Type B pancreatic cell (in vitro differentiated cells): ENCODE data around the gene OBSL1. TPM values are rescaled to one million over a fixed set of nuclear protein-coding genes. Genes with fewer than 3 reads are reported as not detected.
A peak's percentile ranks its signal among the peaks of the same experiment; 100 is the strongest.

Experiments used
- DNase-seq: peaks from one replicate; pipeline ENCODE4 v3.0.0; 2021; ENCODE audit warnings: mixed read lengths; ENCODE audit not compliant: unreplicated experiment; ENCODE audit errors: extremely low spot score
- H3K27ac Mint-ChIP-seq: 2 replicates; pipeline ENCODE4 v1.8.0; 2021; ENCODE audit warnings: mild to moderate bottlenecking, mixed read lengths
- H3K27me3 Mint-ChIP-seq: 2 replicates; pipeline ENCODE4 v1.8.0; 2021; ENCODE audit warnings: mixed read lengths
- H3K36me3 Mint-ChIP-seq: 2 replicates; pipeline ENCODE4 v1.8.0; 2021; ENCODE audit warnings: mixed read lengths
- H3K4me1 Mint-ChIP-seq: one replicate; pipeline ENCODE4 v1.8.0; 2021; ENCODE audit warnings: mixed read lengths; ENCODE audit not compliant: unreplicated experiment
- H3K4me3 Mint-ChIP-seq: 2 replicates; pipeline ENCODE4 v1.8.0; 2021; ENCODE audit warnings: mild to moderate bottlenecking, mixed read lengths
- H3K9me3 Mint-ChIP-seq: 2 replicates; pipeline ENCODE4 v1.8.0; 2021; ENCODE audit warnings: mixed read lengths
- total RNA-seq: library from RNA; stranded (reverse); gene quantifications from 2 replicates; pipeline ENCODE4 v1.2.1, GENCODE V29; 2021; ENCODE audit warnings: low replicate concordance
- TF ChIP-seq, protein P1 (sequence below): fragments of 200-600 bp; sonication (generic); conservative IDR thresholded peaks from 2 replicates; pipeline ENCODE4 v1.5.0; 2021; ENCODE audit warnings: antibody characterized with exemption, mild to moderate bottlenecking

The OBSL1 gene
- total RNA-seq, 1 donor from 2014 or later = 197 TPM

DNA sequence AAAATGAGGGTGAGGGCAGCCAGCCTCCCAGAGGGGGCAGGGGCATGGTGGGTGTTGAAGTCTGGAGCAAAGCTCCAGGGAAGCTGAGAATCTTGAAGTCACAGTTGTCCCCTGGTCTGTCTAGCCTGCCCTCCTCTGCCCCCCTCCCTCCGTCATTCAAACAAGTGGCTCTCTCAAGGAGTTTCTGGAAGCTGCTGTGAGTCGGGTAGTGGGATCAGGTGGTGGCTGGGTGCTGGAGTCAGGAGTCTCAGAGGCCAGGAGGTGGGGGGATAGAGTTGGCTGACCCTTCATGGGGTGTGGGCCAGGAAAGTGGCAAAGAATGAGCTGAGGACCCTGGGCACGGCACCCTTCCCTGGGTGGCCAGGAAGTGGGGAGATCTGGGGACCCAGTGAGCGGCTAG lies 57.6 kb downstream of the OBSL1 start:
- no peak for DNase-seq
- H3K4me3 Mint-ChIP-seq = peak overlapping the region; percentile 76
- H3K4me1 Mint-ChIP-seq = peaks cover 53% of the 10 kb centered on the region
- H3K36me3 Mint-ChIP-seq = no peaks in the 10 kb centered on the region
- H3K9me3 Mint-ChIP-seq = no peaks in the 10 kb centered on the region
- TF ChIP-seq, protein P1, sequence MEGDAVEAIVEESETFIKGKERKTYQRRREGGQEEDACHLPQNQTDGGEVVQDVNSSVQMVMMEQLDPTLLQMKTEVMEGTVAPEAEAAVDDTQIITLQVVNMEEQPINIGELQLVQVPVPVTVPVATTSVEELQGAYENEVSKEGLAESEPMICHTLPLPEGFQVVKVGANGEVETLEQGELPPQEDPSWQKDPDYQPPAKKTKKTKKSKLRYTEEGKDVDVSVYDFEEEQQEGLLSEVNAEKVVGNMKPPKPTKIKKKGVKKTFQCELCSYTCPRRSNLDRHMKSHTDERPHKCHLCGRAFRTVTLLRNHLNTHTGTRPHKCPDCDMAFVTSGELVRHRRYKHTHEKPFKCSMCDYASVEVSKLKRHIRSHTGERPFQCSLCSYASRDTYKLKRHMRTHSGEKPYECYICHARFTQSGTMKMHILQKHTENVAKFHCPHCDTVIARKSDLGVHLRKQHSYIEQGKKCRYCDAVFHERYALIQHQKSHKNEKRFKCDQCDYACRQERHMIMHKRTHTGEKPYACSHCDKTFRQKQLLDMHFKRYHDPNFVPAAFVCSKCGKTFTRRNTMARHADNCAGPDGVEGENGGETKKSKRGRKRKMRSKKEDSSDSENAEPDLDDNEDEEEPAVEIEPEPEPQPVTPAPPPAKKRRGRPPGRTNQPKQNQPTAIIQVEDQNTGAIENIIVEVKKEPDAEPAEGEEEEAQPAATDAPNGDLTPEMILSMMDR = no peak
- peaks cover 81% of the 10 kb centered on the region for H3K27me3 Mint-ChIP-seq
- H3K27ac Mint-ChIP-seq = peak overlapping the region; percentile 39

DNA sequence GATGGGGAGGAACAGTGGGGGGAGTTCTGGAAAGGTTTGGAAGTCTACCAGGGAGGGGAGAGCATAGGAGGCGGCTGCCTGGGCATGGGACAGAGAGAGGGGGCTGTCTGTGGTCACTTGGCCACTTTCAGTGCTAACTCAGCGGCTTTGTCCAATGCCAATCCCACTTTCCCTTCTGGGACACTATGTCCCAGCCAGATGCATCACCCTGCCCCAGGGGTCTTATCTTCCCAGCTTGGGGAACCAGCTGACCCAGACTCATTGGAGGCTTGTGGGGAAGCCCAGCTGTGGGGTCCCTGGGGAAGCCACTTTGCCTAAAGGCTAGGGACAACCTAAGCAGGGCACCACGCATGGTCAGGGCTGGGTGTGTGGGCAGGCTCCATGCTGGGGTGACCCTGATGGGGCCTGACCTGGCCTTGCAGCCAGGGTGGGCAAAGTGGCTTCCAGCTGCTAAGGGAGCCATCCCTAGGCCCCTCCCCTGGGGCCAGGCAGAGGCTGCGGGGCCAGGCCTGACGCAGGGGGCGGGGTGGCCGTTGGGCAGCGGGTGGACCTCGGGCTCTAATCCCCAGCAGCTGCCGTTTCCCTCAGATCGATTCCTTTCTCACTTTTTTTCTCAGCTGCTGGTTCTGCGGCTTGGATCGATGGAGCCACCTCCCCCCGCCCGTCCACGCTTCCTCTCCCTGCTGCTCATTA lies 58.7 kb downstream of the OBSL1 start:
- Mint-ChIP-seq H3K4me1 (peaks cover 46% of the 10 kb centered on the region), H3K27me3 (peaks cover 70% of the 10 kb centered on the region), H3K4me3 (peak overlapping the region; percentile 76), H3K36me3 (no peaks in the 10 kb centered on the region), H3K27ac (no peak overlapping the region), H3K9me3 (no peaks in the 10 kb centered on the region)
- TF ChIP-seq, protein P1 = no peak
- no peak for DNase-seq

DNA sequence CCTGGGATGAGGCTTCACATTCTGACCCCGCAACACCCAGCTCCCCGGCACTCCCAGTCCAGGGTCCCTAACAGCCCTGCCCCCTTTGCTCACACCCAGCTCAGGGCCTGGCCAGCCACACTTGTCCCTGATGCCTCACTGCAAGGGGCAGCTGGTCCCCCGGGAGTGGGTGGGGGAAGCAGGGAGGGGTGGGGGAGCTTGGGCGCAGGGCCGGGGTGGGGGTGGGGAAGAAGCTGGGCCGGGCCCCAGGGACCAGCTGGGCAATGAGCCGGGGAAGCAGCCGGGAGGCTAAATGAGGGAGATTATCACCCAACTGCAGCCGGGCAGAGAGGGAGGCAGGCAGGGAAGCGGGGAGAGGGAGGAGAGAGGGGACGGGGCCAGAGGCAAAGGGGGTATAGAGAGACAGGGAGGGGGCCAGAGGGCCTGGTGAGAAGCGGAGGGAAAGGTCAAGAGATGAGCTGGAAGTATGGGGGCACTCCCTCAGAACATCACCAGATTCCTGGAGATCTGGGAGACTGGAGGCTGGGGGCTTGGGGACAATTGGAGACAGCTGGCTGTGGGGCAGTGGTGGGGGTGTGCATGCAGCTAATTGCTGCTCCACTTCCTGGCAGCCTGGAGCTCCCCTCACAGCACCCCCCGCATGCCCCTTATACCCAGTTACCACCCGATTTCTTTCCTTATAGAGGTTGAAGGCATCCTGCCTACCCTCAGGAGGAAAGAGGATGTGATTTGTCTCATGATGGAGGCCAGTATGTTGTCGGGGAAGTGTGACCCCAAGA lies 59.6 kb downstream of the OBSL1 start:
- H3K27me3 Mint-ChIP-seq = peaks cover 62% of the 10 kb centered on the region
- no peak for DNase-seq
- TF ChIP-seq, protein P1 = no peak
- no peak overlapping the region for H3K27ac Mint-ChIP-seq
- peak overlapping the region; percentile 17 for H3K4me3 Mint-ChIP-seq
- no peaks in the 10 kb centered on the region for H3K36me3 Mint-ChIP-seq
- H3K9me3 Mint-ChIP-seq = no peaks in the 10 kb centered on the region
- H3K4me1 Mint-ChIP-seq = peaks cover 41% of the 10 kb centered on the region

DNA sequence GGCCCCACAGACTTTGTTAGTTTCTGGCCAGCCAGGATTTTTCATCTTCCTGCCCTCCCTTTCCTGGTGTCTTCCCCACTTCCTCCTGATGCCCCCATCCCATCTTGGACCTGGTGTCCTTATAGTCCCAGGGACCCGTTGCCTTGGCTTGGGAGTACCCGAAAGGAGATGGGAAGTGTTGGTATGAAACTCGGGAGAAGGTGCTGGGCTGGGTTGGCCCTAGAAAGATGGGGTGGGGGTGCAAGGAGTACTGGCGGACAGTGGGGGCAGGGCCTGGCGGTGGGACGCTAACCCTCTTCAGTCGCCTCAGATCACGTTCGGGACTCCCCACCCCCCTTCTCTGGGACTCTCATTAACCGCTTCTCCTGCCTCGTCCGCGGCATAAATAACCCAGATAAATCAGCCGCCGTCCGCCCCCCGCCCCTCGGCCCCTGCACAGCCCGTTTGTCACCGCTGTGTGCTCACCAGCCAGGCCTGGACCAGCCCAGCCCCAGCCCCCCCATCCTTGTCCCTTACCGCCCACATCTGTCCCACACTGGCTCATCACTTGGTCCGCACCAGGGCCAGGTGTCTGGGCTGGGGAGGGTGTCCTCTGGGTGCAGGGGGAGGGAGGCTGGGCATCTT lies 60.7 kb downstream of the OBSL1 start:
- Mint-ChIP-seq H3K9me3 (no peaks in the 10 kb centered on the region), H3K4me3 (peak overlapping the region; percentile 80), H3K4me1 (peaks cover 32% of the 10 kb centered on the region), H3K36me3 (no peaks in the 10 kb centered on the region), H3K27me3 (peaks cover 51% of the 10 kb centered on the region), H3K27ac (peak overlapping the region; percentile 55)
- DNase-seq = no peak
- TF ChIP-seq, protein P1 = no peak

DNA sequence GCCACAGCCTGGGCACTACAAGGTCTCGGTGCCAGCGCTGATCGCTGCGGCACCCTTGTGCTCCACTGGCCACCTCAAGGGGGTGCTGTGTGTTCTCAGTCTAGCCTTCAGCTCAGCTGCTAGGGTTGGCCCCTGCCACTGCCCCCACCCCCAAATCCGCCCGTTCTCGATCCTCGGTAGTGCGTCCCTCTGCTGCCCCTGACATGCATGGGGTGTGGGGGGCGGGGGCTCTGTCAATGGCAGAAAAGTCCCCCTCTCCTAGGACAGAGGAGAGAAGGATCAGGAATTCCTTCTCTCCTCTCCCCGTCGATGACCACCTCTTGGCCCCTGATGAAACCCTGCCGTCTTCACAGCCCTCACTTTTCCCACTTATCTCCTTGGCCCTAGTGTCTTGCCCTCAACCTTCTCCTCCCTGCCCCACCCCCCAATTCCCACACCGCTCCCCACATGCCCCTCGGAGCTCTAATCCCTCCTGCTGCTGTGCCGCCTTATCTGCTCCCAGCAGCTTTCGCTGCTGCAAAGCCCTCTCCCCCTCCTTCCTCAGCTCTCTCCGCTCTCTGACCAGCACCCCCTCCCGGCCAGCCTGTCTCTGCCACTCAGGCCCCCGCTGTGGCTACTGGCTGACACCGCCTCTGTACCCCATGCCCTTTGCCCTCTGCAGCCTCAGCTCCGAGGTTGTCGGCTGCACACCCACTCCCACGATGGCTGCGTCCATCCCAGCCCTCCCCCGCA lies 61.4 kb downstream of the OBSL1 start:
- H3K4me3 Mint-ChIP-seq = peak overlapping the region; percentile 80
- H3K4me1 Mint-ChIP-seq = peaks cover 30% of the 10 kb centered on the region
- no peaks in the 10 kb centered on the region for H3K36me3 Mint-ChIP-seq
- no peak for DNase-seq
- TF ChIP-seq, protein P1 = peak; percentile 78
- peak overlapping the region; percentile 55 for H3K27ac Mint-ChIP-seq
- no peaks in the 10 kb centered on the region for H3K9me3 Mint-ChIP-seq
- peaks cover 44% of the 10 kb centered on the region for H3K27me3 Mint-ChIP-seq
